CD4-positive, alpha-beta T cell treated with Interleukin-1 beta for 1 hour (primary cell): Measurements from ENCODE around the gene DLL1.

Experiments used
- DNase-seq, 2 donors: peaks; one replicate each; pipeline ENCODE4 v3.0.0-alpha.2; 2020 to 2022

Gene DLL1

GRCh38 chr6:170282512-170283158 lies 8.2 kb downstream of the DLL1 start:
- DNase-seq: no peak

- DNase-seq: no peak
Observed at GRCh38 chr6:170281331-170282292, 9.3 kb downstream of the DLL1 start.

- no peak for DNase-seq
Observed at GRCh38 chr6:170280689-170281045, 10.2 kb downstream of the DLL1 start.

- peak; percentile 67 to 72 for DNase-seq
Observed at GRCh38 chr6:170279977-170280688, 10.7 kb downstream of the DLL1 start.

- DNase-seq: no peak
Observed at GRCh38 chr6:170279426-170279825, 11.5 kb downstream of the DLL1 start.

GRCh38 chr6:170278743-170279094 lies 12.2 kb downstream of the DLL1 start:
- no peak for DNase-seq

GRCh38 chr6:170277893-170278742 lies 12.8 kb downstream of the DLL1 start:
- no peak for DNase-seq

- no peak for DNase-seq
Observed at GRCh38 chr6:170276369-170277057, 14.4 kb downstream of the DLL1 start.

- no peak for DNase-seq
Observed at GRCh38 chr6:170274713-170275560, 15.9 kb downstream of the DLL1 start.

GRCh38 chr6:170273681-170274080 lies 17.2 kb downstream of the DLL1 start:
- DNase-seq: no peak

GRCh38 chr6:170273191-170273590 lies 17.7 kb downstream of the DLL1 start:
- DNase-seq: no peak

GRCh38 chr6:170272341-170273065 lies 18.4 kb downstream of the DLL1 start:
- no peak for DNase-seq

GRCh38 chr6:170271771-170272314 lies 19.0 kb downstream of the DLL1 start:
- DNase-seq: peak; percentile 82 to 83

- DNase-seq: no peak
Observed at GRCh38 chr6:170270984-170271593, 19.8 kb downstream of the DLL1 start.

- no peak for DNase-seq
Observed at GRCh38 chr6:170269846-170270541, 20.9 kb downstream of the DLL1 start.

- DNase-seq: no peak
Observed at GRCh38 chr6:170269151-170269845, 21.6 kb downstream of the DLL1 start.

- no peak for DNase-seq
Observed at GRCh38 chr6:170268216-170269129, 22.4 kb downstream of the DLL1 start.
